T-helper 2 cell treated with Interferon-gamma antibody and Interleukin-4, amounts not matched to agents 5 μg/mL and 100 μg/mL, for 36 hours (primary cell): ENCODE data around the gene PHLPP1.

Experiments used
- DNase-seq: peaks from one replicate; pipeline ENCODE4 v3.0.0; 2021; ENCODE audit warnings: low spot score
- H3K27ac Mint-ChIP-seq: one replicate; pipeline ENCODE4 v1.8.0; 2021; ENCODE audit warnings: mild to moderate bottlenecking, mixed read lengths
- H3K27me3 Mint-ChIP-seq: one replicate; pipeline ENCODE4 v1.8.0; 2021; ENCODE audit warnings: low read depth, mixed read lengths
- H3K36me3 Mint-ChIP-seq: one replicate; pipeline ENCODE4 v1.8.0; 2021; ENCODE audit warnings: low read depth, mixed read lengths
- H3K4me1 Mint-ChIP-seq: one replicate; pipeline ENCODE4 v1.8.0; 2021; ENCODE audit warnings: low read depth, mixed read lengths
- H3K4me3 Mint-ChIP-seq: one replicate; pipeline ENCODE4 v1.8.0; 2022; ENCODE audit warnings: mild to moderate bottlenecking, moderate library complexity, mixed read lengths
- H3K9me3 Mint-ChIP-seq: one replicate; pipeline ENCODE4 v1.8.0; 2021; ENCODE audit warnings: mixed read lengths

Gene PHLPP1

DNA sequence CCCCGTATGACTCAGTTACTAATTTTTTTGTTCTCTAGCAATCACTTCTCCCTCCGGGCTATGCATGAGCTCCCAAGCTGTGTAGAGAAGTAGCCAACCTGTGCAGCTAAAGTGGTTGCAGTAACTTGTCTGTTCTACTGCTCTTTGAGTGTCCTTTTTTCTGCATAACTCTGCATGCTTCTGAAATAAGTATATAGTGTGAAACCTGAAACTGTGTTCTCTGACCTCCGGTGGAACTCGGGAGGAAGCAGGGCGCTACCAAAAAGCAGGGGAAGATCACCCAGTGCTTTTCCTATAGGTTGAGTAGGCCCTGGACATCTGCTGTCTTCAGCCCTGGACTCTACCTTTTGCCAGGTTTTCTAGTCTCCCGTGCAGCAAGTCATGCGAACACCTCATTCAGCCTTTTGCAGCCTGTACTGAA lies 47.8 kb downstream of the PHLPP1 start:
- no peaks in the 10 kb centered on the region for H3K36me3 Mint-ChIP-seq
- H3K27ac Mint-ChIP-seq = no peak overlapping the region
- no peak for DNase-seq
- no peaks in the 10 kb centered on the region for H3K9me3 Mint-ChIP-seq
- H3K4me1 Mint-ChIP-seq = peaks cover 22% of the 10 kb centered on the region
- H3K4me3 Mint-ChIP-seq = no peak overlapping the region
- H3K27me3 Mint-ChIP-seq = no peaks in the 10 kb centered on the region

DNA sequence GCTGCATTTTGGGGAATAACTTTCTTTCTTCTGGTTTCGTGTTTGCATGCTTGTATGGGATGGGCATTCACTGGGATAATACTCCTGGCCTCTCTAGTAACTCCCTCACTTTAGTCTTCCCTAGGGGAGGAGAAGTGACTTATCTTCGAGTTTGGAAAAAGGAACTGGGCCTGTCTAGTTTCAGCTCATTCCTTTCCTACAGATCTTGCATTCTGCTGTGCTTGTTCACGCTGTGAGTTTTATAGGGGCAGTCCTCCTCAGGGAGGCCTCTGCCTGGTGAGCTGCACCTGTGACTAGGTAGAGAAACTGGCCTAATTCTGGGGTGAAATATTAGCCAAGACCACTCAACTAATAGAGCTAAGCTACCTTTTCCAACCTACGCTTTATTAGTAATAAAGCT lies 50.9 kb downstream of the PHLPP1 start:
- Mint-ChIP-seq H3K4me1 (peaks cover 24% of the 10 kb centered on the region), H3K4me3 (no peak overlapping the region), H3K27me3 (no peaks in the 10 kb centered on the region), H3K27ac (no peak overlapping the region), H3K36me3 (peaks cover 1% of the 10 kb centered on the region), H3K9me3 (peaks cover 3% of the 10 kb centered on the region)
- DNase-seq = no peak

DNA sequence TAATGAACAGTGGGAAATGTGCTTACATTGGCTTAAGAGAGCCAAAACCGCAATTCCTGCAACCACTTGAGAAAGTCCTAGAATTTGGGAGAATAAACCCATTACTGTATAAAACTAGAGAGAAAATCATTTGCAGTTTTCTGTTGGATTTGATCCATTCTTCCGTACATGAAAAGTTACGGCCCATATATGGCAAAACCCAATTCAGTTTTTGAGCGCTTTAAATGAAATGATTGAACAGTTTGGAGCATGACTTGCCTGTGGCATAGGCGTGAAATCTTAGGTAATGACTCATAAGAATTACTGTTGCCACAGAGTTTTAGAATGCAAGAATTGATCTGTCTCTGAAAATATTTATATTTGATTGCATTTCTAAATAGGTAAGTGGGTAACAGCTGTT lies 52.0 kb downstream of the PHLPP1 start:
- peaks cover 32% of the 10 kb centered on the region for H3K4me1 Mint-ChIP-seq
- no peak overlapping the region for H3K4me3 Mint-ChIP-seq
- DNase-seq = no peak
- no peaks in the 10 kb centered on the region for H3K27me3 Mint-ChIP-seq
- peaks cover 1% of the 10 kb centered on the region for H3K36me3 Mint-ChIP-seq
- no peak overlapping the region for H3K27ac Mint-ChIP-seq
- peaks cover 3% of the 10 kb centered on the region for H3K9me3 Mint-ChIP-seq

DNA sequence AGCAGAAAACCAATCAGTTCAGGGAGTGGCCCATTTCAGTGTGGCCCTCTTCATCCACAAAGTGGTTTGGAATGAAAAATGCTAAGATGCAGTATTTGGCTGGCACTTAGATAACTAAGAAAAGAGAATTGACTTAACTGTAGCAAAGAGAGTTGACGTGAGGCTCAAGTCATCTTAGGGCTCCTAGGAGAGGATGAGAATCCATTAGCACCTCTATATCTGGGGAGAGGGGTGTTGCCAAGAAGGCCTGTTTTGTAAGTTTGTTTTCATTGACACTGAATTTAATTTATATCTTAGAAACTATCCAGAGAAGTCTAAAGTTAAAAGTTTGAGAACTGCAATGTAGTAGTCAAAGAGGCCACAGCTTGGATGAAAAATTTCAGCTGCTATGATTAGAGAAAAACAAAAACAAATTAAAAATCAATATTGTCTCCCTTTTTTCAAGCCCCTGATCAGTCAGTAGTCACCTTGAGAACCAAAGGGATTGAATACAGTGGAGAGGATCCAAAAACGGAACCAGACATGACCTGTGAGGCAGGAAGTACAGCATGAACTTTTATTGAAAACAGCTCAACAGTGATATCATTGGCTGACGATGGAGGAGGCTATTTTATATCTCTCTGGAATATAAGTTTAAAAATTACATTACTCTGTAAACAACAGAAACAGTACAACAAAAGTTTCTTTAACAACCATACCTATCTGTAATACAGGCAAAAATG lies 52.7 kb downstream of the PHLPP1 start:
- peaks cover 31% of the 10 kb centered on the region for H3K4me1 Mint-ChIP-seq
- peaks cover 3% of the 10 kb centered on the region for H3K9me3 Mint-ChIP-seq
- H3K36me3 Mint-ChIP-seq = peaks cover 1% of the 10 kb centered on the region
- DNase-seq = no peak
- H3K27ac Mint-ChIP-seq = no peak overlapping the region
- H3K4me3 Mint-ChIP-seq = no peak overlapping the region
- no peaks in the 10 kb centered on the region for H3K27me3 Mint-ChIP-seq

DNA sequence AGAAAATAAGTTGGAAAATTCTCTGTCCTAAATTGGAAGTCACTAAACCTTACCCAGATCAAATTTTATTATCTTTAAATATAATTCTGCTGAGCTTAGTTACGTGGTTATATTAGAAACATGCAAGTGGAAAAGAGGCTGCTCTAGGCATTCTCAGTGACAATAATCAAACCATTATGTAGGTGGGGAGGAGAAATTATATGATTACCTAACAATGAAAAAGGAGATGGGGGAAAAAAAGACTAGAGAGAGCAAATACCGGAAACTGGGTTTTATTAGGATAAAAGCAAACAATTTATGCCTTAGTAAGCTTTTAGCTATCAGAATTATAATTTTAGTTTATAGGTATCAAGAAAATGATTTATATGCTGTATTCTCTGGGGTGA lies 53.2 kb downstream of the PHLPP1 start:
- peaks cover 1% of the 10 kb centered on the region for H3K36me3 Mint-ChIP-seq
- H3K27me3 Mint-ChIP-seq = no peaks in the 10 kb centered on the region
- no peak overlapping the region for H3K4me3 Mint-ChIP-seq
- H3K27ac Mint-ChIP-seq = no peak overlapping the region
- H3K9me3 Mint-ChIP-seq = peaks cover 3% of the 10 kb centered on the region
- DNase-seq = no peak
- H3K4me1 Mint-ChIP-seq = peaks cover 28% of the 10 kb centered on the region

DNA sequence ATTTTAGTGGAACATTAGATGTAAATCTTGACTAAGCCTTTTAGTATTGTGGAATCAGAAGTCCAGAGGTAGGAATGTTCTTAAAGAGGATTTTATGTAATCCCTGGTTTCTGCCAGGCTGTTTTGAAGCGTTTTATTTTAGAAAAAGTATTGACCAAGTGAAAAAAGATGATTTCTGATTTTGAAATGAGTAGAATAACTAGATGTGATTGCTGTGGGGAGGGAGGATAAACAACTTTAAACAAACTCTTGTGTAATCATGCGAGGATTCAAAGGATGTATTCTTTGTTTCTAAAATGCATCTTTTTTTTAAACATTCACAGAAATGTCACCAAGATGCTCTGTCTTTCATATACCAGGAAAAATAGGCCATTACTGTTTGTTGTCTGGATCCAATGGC lies 53.9 kb downstream of the PHLPP1 start:
- Mint-ChIP-seq H3K27me3 (no peaks in the 10 kb centered on the region), H3K36me3 (peaks cover 1% of the 10 kb centered on the region), H3K4me3 (no peak overlapping the region), H3K27ac (no peak overlapping the region), H3K9me3 (peaks cover 3% of the 10 kb centered on the region), H3K4me1 (peaks cover 30% of the 10 kb centered on the region)
- DNase-seq = no peak

DNA sequence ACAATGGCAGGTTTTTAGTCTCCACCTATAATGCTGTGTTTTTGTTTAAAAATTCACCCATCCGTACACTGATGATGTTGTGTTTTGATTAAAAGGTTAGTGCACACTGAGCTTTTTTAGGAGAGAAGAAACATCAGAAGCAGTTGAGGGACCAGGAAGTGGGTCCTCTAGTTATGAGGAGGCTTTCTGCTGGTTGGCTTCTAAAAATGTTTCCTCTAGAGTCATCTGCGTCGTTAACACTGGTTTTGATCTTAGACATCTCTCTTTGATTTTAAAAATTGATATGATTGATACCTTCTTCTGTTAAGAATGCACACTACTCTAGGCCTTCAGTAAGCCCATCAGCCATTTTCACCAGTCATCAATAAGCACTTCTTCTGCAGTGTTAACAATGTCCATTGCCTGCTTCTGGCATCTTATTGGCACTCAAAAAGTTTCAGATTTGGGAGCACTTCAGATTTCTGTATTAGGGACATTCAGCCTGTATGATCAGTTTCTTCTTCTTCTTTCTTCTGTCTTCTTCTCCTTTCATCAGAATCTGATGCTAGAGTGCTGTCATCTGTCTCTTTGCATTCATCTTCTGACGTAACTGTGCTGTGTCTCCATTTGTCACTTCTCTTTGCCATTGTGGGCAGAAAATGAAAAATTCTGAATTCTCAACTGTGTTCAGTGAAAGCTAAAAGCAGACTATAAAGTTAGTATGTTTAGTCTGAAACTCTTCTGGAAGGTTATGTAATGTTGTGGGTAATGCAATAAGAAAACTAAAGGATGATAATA lies 56.3 kb downstream of the PHLPP1 start:
- H3K4me1 Mint-ChIP-seq = peaks cover 35% of the 10 kb centered on the region
- peaks cover 3% of the 10 kb centered on the region for H3K36me3 Mint-ChIP-seq
- H3K27ac Mint-ChIP-seq = peak overlapping the region; percentile 86
- no peak for DNase-seq
- peak overlapping the region; percentile 16 for H3K4me3 Mint-ChIP-seq
- peaks cover 3% of the 10 kb centered on the region for H3K9me3 Mint-ChIP-seq
- H3K27me3 Mint-ChIP-seq = no peaks in the 10 kb centered on the region

DNA sequence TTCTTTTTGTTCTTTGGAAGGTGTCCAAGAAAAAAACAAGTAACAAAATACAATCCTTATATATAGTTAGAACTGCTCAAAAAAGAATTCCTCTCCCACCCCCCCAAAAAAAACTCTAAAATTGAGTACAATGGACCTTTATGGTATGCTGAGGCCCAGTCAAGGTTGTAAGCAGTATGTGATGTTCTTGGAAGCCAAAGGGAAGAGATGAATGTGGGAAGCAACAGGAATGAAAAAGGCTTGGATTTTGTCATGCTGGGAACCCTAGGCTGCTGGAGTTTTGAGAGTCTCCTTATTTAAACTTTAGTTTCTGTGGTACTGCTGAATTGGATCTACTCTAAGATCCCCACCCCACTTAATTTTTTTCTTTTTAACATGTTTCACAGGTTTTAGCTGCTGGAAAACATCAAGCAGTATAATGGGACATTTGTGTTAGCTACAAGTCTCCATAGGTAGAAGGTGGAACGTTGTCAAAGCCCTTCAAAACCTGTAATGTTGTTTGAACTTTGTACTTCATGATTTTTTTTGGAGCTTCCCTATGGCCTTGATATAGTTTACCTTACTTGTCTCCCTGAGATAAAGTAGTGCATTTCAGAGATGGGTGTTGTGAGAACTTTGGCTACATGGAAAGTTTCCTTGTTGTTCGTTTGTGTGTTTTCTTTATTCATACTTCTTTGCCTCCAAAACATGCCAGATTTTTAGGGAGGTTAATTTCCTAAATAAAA lies 57.7 kb downstream of the PHLPP1 start:
- Mint-ChIP-seq H3K27ac (no peak overlapping the region), H3K27me3 (no peaks in the 10 kb centered on the region), H3K4me1 (peaks cover 27% of the 10 kb centered on the region), H3K9me3 (peaks cover 3% of the 10 kb centered on the region), H3K36me3 (peaks cover 5% of the 10 kb centered on the region), H3K4me3 (no peak overlapping the region)
- no peak for DNase-seq

DNA sequence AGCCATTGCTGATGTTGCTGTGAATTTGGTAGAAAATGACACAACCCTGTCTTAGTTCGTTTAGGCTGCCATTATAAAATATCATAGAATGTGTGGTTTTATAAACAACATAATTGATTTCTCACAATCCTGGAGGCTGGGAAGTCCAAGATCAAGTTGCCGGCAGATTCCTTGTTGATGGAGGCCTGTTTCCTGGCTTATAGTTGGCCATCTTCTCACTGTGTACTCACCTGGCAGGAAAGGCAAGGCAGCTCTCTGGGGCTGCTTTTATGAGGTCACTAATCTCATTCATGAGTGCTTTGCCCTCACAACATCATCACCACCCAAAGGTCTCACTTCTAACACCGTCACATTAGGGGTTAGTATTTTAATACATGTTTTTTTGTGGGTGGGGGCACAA lies 58.4 kb downstream of the PHLPP1 start:
- Mint-ChIP-seq H3K9me3 (peaks cover 3% of the 10 kb centered on the region), H3K27ac (no peak overlapping the region), H3K36me3 (peaks cover 5% of the 10 kb centered on the region), H3K27me3 (no peaks in the 10 kb centered on the region), H3K4me3 (no peak overlapping the region), H3K4me1 (peaks cover 25% of the 10 kb centered on the region)
- no peak for DNase-seq

DNA sequence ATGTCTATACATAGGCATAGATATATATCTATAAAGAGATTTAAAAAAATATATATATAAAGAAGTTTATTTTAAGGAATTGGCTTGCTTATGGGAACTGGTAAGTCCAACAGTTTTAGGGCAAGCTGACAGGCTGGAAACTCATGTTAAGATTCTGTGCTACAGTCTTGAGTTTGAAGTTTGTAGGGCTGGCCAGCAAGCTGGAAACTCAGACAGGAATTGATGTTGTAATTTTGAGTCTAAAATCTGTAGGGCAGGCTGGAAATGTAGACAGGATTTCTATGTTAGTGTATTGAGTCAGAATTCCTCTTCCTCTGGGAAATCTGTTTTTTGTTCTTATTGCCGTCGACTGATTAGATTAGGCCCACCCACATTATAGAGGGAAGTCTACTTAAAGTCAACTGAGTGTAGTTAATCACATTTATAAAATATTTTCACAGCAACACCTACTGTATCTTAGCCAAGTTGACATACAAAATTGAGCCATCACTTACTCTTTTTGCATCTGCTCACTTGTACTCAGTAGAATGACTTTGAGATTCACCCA lies 60.8 kb downstream of the PHLPP1 start:
- Mint-ChIP-seq H3K9me3 (no peaks in the 10 kb centered on the region), H3K4me3 (no peak overlapping the region), H3K4me1 (peaks cover 33% of the 10 kb centered on the region), H3K27ac (no peak overlapping the region), H3K36me3 (peaks cover 4% of the 10 kb centered on the region), H3K27me3 (no peaks in the 10 kb centered on the region)
- no peak for DNase-seq

DNA sequence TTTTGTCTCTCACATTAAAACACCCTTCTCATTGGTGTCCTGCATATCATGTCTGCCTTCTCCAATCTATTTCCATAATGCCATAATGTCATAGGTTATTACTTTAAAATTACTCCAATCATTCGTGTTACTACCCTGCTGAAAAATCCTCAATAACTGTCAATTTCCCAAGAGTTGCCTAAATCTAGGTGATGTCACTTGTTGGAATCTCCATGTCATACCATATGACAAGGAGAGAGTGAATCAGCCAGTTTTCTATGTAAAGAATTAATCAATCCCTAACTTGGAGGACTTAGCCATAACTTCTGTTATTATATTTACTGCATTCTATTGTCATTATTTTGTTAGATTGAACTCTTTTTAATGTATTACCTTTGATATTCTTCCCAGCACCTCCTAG lies 62.5 kb downstream of the PHLPP1 start:
- Mint-ChIP-seq H3K4me1 (peaks cover 38% of the 10 kb centered on the region), H3K27me3 (no peaks in the 10 kb centered on the region), H3K4me3 (no peak overlapping the region), H3K36me3 (peaks cover 4% of the 10 kb centered on the region), H3K9me3 (no peaks in the 10 kb centered on the region), H3K27ac (no peak overlapping the region)
- DNase-seq = no peak

DNA sequence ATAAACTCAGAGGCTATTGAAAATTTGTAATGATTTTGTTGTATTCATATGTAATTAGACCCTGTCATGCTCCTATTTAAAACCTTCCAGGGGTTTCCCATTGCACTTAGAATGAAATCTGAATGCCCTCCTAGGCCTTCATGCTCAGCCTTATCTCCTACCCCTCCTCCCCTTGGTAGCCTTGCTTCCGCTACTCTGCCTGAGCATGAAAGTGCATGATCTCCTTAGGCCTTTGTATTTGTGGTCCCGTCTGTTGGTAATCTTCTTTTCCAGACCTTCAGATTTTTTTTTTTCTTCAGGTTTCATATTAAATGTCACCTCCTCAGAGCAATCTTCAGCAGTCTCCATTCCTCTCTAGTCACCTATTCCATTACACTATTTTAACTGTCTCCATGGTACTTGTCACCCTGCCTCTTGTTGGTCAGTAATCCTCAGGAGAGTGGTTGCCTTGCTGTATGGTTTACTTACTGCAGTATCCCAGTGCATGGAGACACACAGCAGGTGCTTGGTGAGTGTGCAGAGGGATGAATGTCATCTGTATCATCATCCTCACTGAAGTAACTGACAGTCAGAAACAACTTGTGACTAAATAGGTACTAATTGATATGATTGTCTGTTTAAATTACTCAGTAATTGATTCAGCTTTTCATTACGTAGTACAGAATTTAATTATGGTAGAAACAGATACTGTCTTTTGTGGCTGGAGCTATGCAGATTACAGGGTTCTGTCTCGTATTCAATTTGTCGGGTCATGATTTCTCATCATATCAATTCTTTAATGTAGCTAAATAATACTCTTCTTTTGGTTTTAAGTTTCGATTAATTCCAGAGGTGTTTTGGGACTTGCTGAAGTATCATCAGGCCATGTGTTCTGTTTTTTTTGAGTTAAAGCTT lies 63.9 kb downstream of the PHLPP1 start:
- Mint-ChIP-seq H3K27me3 (no peaks in the 10 kb centered on the region), H3K4me1 (peaks cover 43% of the 10 kb centered on the region), H3K36me3 (peaks cover 8% of the 10 kb centered on the region), H3K9me3 (no peaks in the 10 kb centered on the region), H3K27ac (no peak overlapping the region), H3K4me3 (no peak overlapping the region)
- DNase-seq = peak; percentile 18

DNA sequence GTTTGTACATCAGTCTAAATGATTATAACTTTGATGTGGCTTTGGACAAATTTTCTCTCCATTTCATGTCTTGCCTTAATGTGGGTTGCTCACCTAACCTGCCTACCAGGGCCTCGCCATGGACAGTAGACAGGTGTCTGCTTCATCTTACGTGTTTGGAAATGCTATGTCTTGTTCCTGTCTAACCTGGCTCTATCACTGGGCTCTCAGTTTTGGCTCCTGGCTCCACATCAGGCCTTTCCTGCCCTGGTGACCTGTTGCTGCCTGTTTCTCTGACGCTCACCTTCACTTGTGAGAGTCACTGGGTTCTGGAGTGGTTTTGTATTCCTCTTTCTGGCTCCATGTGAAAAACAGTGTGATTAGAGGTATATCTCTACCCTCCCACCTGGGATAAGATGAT lies 65.9 kb downstream of the PHLPP1 start:
- Mint-ChIP-seq H3K36me3 (peaks cover 6% of the 10 kb centered on the region), H3K27me3 (no peaks in the 10 kb centered on the region), H3K9me3 (no peaks in the 10 kb centered on the region), H3K27ac (no peak overlapping the region), H3K4me1 (peaks cover 54% of the 10 kb centered on the region), H3K4me3 (no peak overlapping the region)
- DNase-seq = no peak
